GM12878 (cell line): ENCODE data around the gene OTOS.
A peak's percentile ranks its signal among the peaks of the same experiment; 100 is the strongest.

Experiments
- CBX5 ChIP-seq: sonication (generic); IDR thresholded peaks from 2 replicates; pipeline ENCODE4 v1.6.1; 2016; ENCODE audit warnings: low read depth, moderate library complexity, mild to moderate bottlenecking, inconsistent platforms
- POLR2A ChIP-seq: IDR thresholded peaks from 2 replicates; pipeline ENCODE4 v1.6.1; 2011; ENCODE audit warnings: low read depth, mild to moderate bottlenecking, low read length
- ZNF207 ChIP-seq: fragments of 450-650 bp; IDR thresholded peaks from 2 replicates; pipeline ENCODE4 v1.6.1; 2014; ENCODE audit warnings: antibody characterized with exemption, mild to moderate bottlenecking, borderline replicate concordance
- TF ChIP-seq, protein P1 (sequence below), 3 experiments: IDR thresholded peaks in 2 of 3; conservative IDR thresholded peaks in 1 of 3; 2 replicates each; pipeline ENCODE4 v1.5.1; 2011; ENCODE audit warnings: low read depth in 3 of 3, low read length in 3 of 3, mild to moderate bottlenecking in 3 of 3, control low read depth in 2 of 3, moderate library complexity in 2 of 3, inconsistent platforms in 1 of 3, mixed read lengths in 1 of 3; ENCODE audit not compliant: control insufficient read depth in 2 of 3, insufficient read depth in 1 of 3; ENCODE audit errors: extremely low read depth in 1 of 3

DNA sequence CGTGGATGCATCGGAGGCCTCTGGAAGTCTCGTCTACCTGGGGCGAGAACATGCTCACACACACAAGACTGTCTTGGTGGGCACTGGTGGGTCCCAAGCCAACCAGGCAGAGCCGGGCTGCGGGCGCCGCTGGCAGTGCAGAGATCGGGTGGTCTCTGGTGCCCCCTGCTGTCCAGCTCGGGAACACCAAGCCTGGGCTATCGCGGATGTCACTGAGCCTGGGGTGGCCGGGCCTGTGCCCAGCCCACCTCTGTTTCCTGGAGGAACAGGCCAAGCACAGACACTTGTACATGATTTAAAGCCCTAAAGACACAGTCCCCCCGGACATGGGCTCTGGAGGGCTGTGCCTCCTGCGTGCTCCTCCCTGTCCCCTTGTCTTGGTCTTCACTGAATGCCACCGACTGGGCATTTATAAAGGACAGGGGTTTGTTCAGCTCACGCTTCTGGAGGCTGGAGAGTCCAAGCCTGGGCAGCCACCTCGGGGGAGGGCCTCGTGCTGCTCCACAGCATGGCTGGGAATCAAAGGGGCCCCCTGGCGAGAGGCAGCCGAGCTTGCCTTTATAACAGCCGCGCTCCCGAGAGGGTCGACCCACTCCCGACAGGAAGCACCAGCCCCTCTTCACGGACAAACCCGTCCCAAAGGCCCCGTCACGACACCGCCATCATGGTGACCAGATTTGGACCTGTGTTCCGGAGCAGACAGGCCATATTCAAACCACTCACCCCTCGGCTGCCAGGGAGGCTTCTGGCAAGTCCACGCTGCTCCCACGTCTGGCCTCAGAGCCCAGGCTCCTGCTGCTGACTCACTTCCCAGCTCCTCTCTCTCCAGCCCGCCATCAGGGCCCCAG lies 3.6 kb upstream of the OTOS start:
- TF ChIP-seq CBX5, result no peak
- TF ChIP-seq ZNF207, result no peak
- TF ChIP-seq, protein P1, sequence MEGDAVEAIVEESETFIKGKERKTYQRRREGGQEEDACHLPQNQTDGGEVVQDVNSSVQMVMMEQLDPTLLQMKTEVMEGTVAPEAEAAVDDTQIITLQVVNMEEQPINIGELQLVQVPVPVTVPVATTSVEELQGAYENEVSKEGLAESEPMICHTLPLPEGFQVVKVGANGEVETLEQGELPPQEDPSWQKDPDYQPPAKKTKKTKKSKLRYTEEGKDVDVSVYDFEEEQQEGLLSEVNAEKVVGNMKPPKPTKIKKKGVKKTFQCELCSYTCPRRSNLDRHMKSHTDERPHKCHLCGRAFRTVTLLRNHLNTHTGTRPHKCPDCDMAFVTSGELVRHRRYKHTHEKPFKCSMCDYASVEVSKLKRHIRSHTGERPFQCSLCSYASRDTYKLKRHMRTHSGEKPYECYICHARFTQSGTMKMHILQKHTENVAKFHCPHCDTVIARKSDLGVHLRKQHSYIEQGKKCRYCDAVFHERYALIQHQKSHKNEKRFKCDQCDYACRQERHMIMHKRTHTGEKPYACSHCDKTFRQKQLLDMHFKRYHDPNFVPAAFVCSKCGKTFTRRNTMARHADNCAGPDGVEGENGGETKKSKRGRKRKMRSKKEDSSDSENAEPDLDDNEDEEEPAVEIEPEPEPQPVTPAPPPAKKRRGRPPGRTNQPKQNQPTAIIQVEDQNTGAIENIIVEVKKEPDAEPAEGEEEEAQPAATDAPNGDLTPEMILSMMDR (IDR thresholded peaks at IDR 0.05 in 2 of 3, conservative IDR thresholded peaks at IDR 0.05 in 1 of 3; ENCODE audit: control insufficient read depth in 2 of 3, extremely low read depth in 1 of 3, insufficient read depth in 1 of 3, low read depth in 3 of 3, low read length in 3 of 3), result peak; percentile 80 to 94 (median 91)
- TF ChIP-seq POLR2A, result no peak
